Heart left ventricle (tissue), 16 donors: Measurements from ENCODE around the gene HRH3. TPM values are rescaled to one million over a fixed set of nuclear protein-coding genes. Genes with fewer than 3 reads are reported as not detected.

ENCODE experiments used
- ATAC-seq, 4 donors: fragments of 200-7000 bp; cut with Tn5 transposase; one replicate each; pipeline ENCODE4 v1.9.1; 2020 to 2022; ENCODE audit warnings: moderate library complexity in 4 of 4, mild to moderate bottlenecking in 3 of 4, moderate number of reproducible peaks in 1 of 4
- DNase-seq, 5 donors: peaks; one replicate each; pipeline ENCODE4 v3.0.0-alpha.2; 2020
- H3K27ac ChIP-seq, 12 donors: fragments of 200-600 bp; sonication (generic) in 4 of 12; one replicate each; pipeline versions ENCODE4 v1.5.0 to v1.8.0; 2016 to 2022; ENCODE audit warnings: mild to moderate bottlenecking in 2 of 12
- H3K27me3 ChIP-seq, 9 donors: fragments of 200-600 bp; sonication (generic) in 2 of 9; one replicate each; pipeline versions ENCODE4 v1.5.1 to v1.8.0; 2016 to 2022; ENCODE audit warnings: mild to moderate bottlenecking in 3 of 9
- H3K36me3 ChIP-seq, 9 donors: fragments of 200-600 bp; sonication (generic) in 2 of 9; one replicate each; pipeline versions ENCODE4 v1.5.0 to v1.8.0; 2018 to 2022; ENCODE audit warnings: mild to moderate bottlenecking in 2 of 9
- H3K4me1 ChIP-seq, 12 donors: fragments of 200-600 bp; sonication (generic) in 4 of 12; one replicate each; pipeline versions ENCODE4 v1.5.0 to v1.8.0; 2016 to 2022; ENCODE audit warnings: mild to moderate bottlenecking in 3 of 12
- H3K4me3 ChIP-seq, 12 donors: fragments of 200-600 bp; sonication (generic) in 4 of 12; one replicate each; pipeline versions ENCODE4 v1.5.0 to v1.8.0; 2017 to 2022; ENCODE audit warnings: mild to moderate bottlenecking in 9 of 12, moderate library complexity in 4 of 12
- H3K9me3 ChIP-seq, 12 donors: fragments of 200-600 bp; sonication (generic) in 4 of 12; one replicate each; pipeline versions ENCODE4 v1.5.0 to v1.8.0; 2016 to 2022; ENCODE audit warnings: mild to moderate bottlenecking in 1 of 12
- CTCF ChIP-seq, 12 donors: fragments of 200-600 bp; sonication (generic) in 4 of 12; IDR thresholded peaks; one replicate each; pipeline versions ENCODE4 v1.5.0 to v1.8.0; 2018 to 2022; ENCODE audit warnings: antibody characterized with exemption in 12 of 12, mild to moderate bottlenecking in 5 of 12
- POLR2A ChIP-seq, 2 donors: fragments of 450-650 bp; IDR thresholded peaks; one replicate each; pipeline ENCODE4 v1.6.1; 2017; ENCODE audit warnings: antibody characterized with exemption in 2 of 2, mild to moderate bottlenecking in 2 of 2, moderate library complexity in 2 of 2
- WGBS, 4 donors: extraction: QIAGEN DNeasy Blood & Tissue Kit in 2 of 4; methylation state at CpG; one replicate each; pipeline versions ENCODE4 v1.1.5 to v1.1.7; 2013 to 2018; 5-methylcytosine and 5-hydroxymethylcytosine counted together
- intact Hi-C, 10 donors: fragments of 100-400 bp; cut with DNase I; formaldehyde crosslinking; loops; one replicate each; pipeline versions ENCODE4 v1.11.1 to v1.14.2; 2022
- polyA plus RNA-seq, 2 donors: library from polyadenylated mRNA; stranded (reverse); fragments of 200-250 nt; gene quantifications; one replicate each; pipeline ENCODE4 v1.2.3, GENCODE V29; 2013
- total RNA-seq, 9 donors: library from RNA; depleted of rRNA in 2 of 9; stranded (reverse); fragments of >200 nt in 2 of 9; fragmentation: NEBNext Ultra II Directional in 3 of 9; extraction: Animal tissue kit (Norgen Biotek cat#: 25700) in 3 of 9; gene quantifications; one replicate each; pipeline versions ENCODE4 v1.1.0 to v1.2.4, GENCODE V29; 2016 to 2023
- donor health status: ischemic (EF 13 %, LVEDD 7.1; RV severe dilation, severe dysfunction).
- donor health status: healthy with polysubstance abuse.
- donor health status: DM: no; HTN: yes; CAD: no.
- donor health status: DM: no; HTN: no; CAD: no.
- donor health status: ischemic (EF 25% LVEDD 6.9; RV normal size, moderate dysfunction).
- donor health status: ischemic (EF 25% LVEDD 5.7; RV mildly dilated, moderate dysfunction).
- donor health status: healthy.
- donor health status: DM: yes; HTN: yes; CAD: no.
- donor health status: ischemic (EF 35%, LVEDD 5.7; RV mildly dilated, moderate dysfunction).
- donor health status: nonischemic (EF 11% LVEDD 7.7; RV severe dilation, severe dysfunction).
- donor health status: DM: yes; HTN: yes; CAD: no.
- donor health status: PGD.
- donor health status: ischemic (EF 29% LVEDD 5.4; RV normal size, mild dysfunction).
- donor health status: nonischemic (EF 23%, LVEDD 6.1; RV moderate dilation, normal function).

Gene HRH3
- total and polyA plus RNA-seq, 11 donors = not detected

- Histone ChIP-seq H3K4me3 (no peak overlapping the region), H3K4me1 (peaks cover 0 to 7% (median 0%) of the 10 kb centered on the region in 12 donors), H3K9me3 (no peaks in the 10 kb centered on the region), H3K36me3 (peaks cover 0 to 66% (median 54%) of the 10 kb centered on the region in 9 donors), H3K27me3 (no peaks in the 10 kb centered on the region), H3K27ac (no peak overlapping the region)
- TF ChIP-seq CTCF (IDR thresholded peaks at IDR 0.05) (no peak), POLR2A (IDR thresholded peaks at IDR 0.05) (no peak)
- 94 to 97% (median 95%) methylated on average over 4 to 18 of the region's 18 CpGs for WGBS, 4 donors
- peak in 1 of 4 donors; percentile 15 for ATAC-seq
- intact Hi-C loops = no loop called here
- DNase-seq = peak in 1 of 5 donors; percentile 43
Measured at GRCh38 chr20:62172666-62173065, 47.4 kb downstream of the HRH3 start.

- intact Hi-C loops = no loop called here
- no peak overlapping the region for H3K4me3 ChIP-seq
- no peaks in the 10 kb centered on the region for H3K9me3 ChIP-seq
- no peaks in the 10 kb centered on the region for H3K27me3 ChIP-seq
- peak in 2 of 4 donors; percentile 39 to 77 for ATAC-seq
- H3K27ac ChIP-seq = peak overlapping the region in 4 of 12 donors; percentile 27 to 40 (median 35)
- TF ChIP-seq CTCF (IDR thresholded peaks at IDR 0.05) (no peak), POLR2A (IDR thresholded peaks at IDR 0.05) (no peak)
- peaks cover 0 to 7% (median 0%) of the 10 kb centered on the region in 12 donors for H3K4me1 ChIP-seq
- H3K36me3 ChIP-seq = peaks cover 0 to 66% (median 53%) of the 10 kb centered on the region in 9 donors
- DNase-seq = peak in 1 of 5 donors; percentile 33
- 53 to 75% (median 61%) methylated on average over 8 of the region's 8 CpGs for whole genome bisulfite sequencing, 4 donors
Measured at GRCh38 chr20:62171245-62171644, 48.8 kb downstream of the HRH3 start.

- Histone ChIP-seq H3K4me1 (peaks cover 0 to 7% (median 0%) of the 10 kb centered on the region in 12 donors), H3K4me3 (no peak overlapping the region), H3K27me3 (no peaks in the 10 kb centered on the region), H3K9me3 (no peaks in the 10 kb centered on the region), H3K27ac (peak overlapping the region in 1 of 12 donors; percentile 37), H3K36me3 (peaks cover 0 to 67% (median 53%) of the 10 kb centered on the region in 9 donors)
- no peak for TF ChIP-seq CTCF (IDR thresholded peaks at IDR 0.05)
- no peak for TF ChIP-seq POLR2A (IDR thresholded peaks at IDR 0.05)
- ATAC-seq (no peak), DNase-seq (peak in 1 of 5 donors; percentile 21)
- intact Hi-C loops = no loop called here
- WGBS, 4 donors = 94 to 96% (median 95%) methylated on average over 9 of the region's 9 CpGs
Measured at GRCh38 chr20:62170536-62170935, 49.5 kb downstream of the HRH3 start.

- H3K4me3 ChIP-seq = no peak overlapping the region
- intact Hi-C loops = no loop called here
- H3K9me3 ChIP-seq = no peaks in the 10 kb centered on the region
- TF ChIP-seq POLR2A (IDR thresholded peaks at IDR 0.05) (no peak), CTCF (IDR thresholded peaks at IDR 0.05) (no peak)
- peaks cover 0 to 67% (median 56%) of the 10 kb centered on the region in 9 donors for H3K36me3 ChIP-seq
- H3K27me3 ChIP-seq = no peaks in the 10 kb centered on the region
- no peak overlapping the region for H3K27ac ChIP-seq
- ATAC-seq (no peak), DNase-seq (peak in 1 of 5 donors; percentile 60)
- H3K4me1 ChIP-seq = peaks cover 0 to 7% (median 0%) of the 10 kb centered on the region in 12 donors
- WGBS, 4 donors = 95 to 98% (median 97%) methylated on average over 23 of the region's 23 CpGs
Measured at GRCh38 chr20:62168890-62169435, 51.1 kb downstream of the HRH3 start.
